GM12864 (cell line): ENCODE measurements around the gene NPFFR1.

Experiments
- DNase-seq: peaks from one replicate; pipeline ENCODE4 v3.0.0-alpha.2; 2011; ENCODE audit warnings: low read depth
- H3K4me3 ChIP-seq: 2 replicates; pipeline ENCODE4 v1.5.1; 2011; ENCODE audit warnings: mild to moderate bottlenecking, low read depth, low read length, control low read depth
- TF ChIP-seq, protein P1 (sequence below): IDR thresholded peaks from 2 replicates; pipeline ENCODE4 v1.5.1; 2011; ENCODE audit warnings: low read depth, mild to moderate bottlenecking, moderate library complexity, low read length, control low read depth, inconsistent platforms; ENCODE audit errors: missing control alignments

NPFFR1 gene

GRCh38 chr10:70328018-70328417, 44.2 kb upstream of the NPFFR1 start:
- TF ChIP-seq, protein P1, sequence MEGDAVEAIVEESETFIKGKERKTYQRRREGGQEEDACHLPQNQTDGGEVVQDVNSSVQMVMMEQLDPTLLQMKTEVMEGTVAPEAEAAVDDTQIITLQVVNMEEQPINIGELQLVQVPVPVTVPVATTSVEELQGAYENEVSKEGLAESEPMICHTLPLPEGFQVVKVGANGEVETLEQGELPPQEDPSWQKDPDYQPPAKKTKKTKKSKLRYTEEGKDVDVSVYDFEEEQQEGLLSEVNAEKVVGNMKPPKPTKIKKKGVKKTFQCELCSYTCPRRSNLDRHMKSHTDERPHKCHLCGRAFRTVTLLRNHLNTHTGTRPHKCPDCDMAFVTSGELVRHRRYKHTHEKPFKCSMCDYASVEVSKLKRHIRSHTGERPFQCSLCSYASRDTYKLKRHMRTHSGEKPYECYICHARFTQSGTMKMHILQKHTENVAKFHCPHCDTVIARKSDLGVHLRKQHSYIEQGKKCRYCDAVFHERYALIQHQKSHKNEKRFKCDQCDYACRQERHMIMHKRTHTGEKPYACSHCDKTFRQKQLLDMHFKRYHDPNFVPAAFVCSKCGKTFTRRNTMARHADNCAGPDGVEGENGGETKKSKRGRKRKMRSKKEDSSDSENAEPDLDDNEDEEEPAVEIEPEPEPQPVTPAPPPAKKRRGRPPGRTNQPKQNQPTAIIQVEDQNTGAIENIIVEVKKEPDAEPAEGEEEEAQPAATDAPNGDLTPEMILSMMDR: no peak
- no peak for DNase-seq
- H3K4me3 ChIP-seq: no peak overlapping the region

DNA sequence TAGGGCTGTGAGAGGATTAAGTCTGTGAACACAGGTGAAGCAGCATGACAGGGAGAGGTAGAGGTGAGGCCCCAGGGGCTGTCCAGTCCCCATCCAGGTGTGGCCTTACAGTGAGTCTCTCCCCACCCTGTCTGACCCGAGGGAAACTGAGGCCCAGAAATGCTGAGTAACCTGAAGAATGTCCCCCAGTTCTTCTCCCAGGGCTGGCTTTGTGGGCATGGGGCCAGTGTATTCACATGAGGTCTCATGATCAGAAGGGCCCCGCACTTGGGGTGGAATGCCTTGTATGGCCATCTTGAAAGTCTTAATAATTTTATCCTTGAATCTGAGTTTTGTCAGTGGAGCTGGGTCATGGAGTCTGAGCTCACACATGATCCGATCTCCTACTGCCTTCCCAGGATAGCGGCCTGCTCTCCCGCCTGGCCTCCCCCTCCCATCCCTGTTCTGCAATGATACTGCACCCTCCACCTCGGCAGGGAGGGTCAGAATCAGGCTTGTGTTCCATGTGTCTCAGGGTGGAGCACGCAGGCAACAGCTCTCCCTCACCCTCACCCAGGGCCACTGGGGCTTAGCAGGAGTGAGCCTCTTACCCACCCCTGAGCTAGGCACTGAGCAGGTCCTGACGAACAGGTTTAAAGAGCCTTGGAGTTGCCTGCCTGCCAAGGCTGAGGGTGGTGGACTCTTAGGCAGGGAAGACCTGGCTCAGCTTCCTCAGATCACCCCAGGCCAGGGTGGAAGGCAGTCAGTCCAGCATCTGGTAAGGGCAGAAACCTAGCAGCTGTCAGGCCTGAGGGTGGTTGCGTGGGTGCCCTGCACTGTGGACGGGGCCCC, 41.4 kb upstream of the NPFFR1 start:
- no peak overlapping the region for H3K4me3 ChIP-seq
- DNase-seq: no peak
- TF ChIP-seq, protein P1: no peak

GRCh38 chr10:70324339-70324861, 40.6 kb upstream of the NPFFR1 start:
- DNase-seq: no peak
- TF ChIP-seq, protein P1: no peak
- no peak overlapping the region for H3K4me3 ChIP-seq

- H3K4me3 ChIP-seq: no peak overlapping the region
- TF ChIP-seq, protein P1: no peak
- DNase-seq: no peak
These were observed 40.0 kb upstream of the NPFFR1 start for GRCh38 chr10:70323697-70324338.

DNA sequence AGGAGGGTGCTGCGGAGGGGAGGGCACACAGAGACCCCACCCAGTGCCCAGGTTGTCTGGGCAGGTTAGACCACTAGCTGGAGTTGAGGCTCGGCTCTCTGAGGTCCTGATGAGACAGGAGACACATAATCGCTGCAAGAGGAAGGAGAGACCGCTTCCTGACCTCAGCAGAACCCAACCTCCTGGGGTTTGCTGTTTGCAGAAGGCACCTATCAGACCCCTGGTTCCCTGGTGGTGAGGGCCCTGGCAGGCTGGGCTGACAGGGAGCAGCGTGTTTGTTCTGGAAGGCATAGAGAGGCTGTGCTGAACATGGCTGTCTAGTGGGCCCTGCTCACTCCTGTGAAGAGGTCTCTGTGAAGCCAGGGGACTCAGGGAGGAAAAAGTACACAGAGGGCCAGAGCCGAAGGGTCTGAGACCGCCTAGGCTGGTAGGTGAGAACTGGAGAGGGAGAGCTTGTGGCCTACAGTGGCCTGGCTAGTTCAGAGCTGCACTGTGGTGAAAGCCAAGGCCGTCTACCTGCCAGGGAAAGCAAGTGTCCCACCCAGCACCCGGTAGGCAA, 39.4 kb upstream of the NPFFR1 start:
- H3K4me3 ChIP-seq: no peak overlapping the region
- TF ChIP-seq, protein P1: no peak
- DNase-seq: no peak

DNA sequence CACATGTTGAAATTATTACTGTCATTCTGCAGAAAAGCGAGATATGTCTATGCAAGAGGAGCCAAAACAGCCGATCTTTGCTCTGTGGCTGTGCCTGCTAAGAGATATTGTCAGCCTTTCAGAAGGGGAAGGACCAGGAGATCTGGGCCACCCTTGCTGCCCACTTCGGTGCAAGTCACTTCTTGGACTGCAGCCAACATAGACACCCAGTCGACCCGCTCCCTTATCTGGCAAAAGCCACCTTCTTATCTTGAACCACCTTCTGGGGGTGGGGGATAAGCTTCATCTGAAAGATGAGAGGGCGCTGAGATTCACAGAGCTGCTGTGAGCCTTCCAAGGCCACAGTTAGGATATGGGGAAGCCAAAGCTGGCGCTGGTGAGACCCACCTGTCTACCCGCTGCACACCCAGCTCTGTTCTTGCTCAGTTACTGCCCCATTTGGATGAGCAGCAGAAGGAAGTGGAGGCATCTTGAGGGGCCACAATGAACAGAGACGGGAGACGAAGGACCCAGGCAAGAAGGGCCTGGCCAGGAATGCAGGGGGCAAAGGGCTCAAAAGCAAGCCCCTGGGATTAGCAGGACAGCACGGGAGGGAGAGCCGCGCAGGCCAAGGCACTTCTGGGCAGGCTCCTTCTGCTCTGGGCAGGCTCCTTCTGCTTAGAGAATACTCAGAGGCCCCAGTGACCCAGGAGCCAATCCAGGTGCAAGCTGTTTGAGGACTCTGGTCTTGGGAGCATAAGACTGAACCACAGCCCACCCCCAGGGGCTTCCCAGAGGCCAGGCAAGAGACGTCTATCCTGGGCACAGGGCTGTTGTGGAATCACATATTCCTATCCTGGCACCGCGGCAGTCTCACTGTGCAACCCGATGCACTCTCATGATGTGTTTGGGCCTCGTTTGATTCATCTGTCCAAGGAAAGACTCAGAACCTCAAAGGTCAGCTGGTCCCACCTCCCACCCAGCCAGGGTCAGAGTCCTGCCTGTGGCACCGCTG, 38.4 kb upstream of the NPFFR1 start:
- H3K4me3 ChIP-seq: no peak overlapping the region
- TF ChIP-seq, protein P1: no peak
- DNase-seq: no peak
